Neural cell (in vitro differentiated cells): ENCODE measurements around the gene PXDN. TPM values are rescaled to one million over a fixed set of nuclear protein-coding genes. Genes with fewer than 3 reads are reported as not detected.

Source experiments
- H2AFZ ChIP-seq: fragments of 200-600, 300-800 bp; sonication (generic), shearing (Covaris generic); 2 replicates; pipeline ENCODE4 v1.6.0; 2014; ENCODE audit warnings: low read depth, mild to moderate bottlenecking, antibody characterized with exemption, low read length, moderate library complexity
- H3F3A ChIP-seq: fragments of 200-600 bp; shearing (Covaris generic); 2 replicates; pipeline ENCODE4 v1.6.1; 2016; ENCODE audit warnings: mild to moderate bottlenecking, moderate library complexity, mixed read lengths, antibody characterized with exemption, low read length; ENCODE audit not compliant: insufficient read depth, poor library complexity, severe bottlenecking
- H3K27ac ChIP-seq: fragments of 200-600, 300-800 bp; sonication (generic), shearing (Covaris generic); 2 replicates; pipeline ENCODE4 v1.5.1; 2014; ENCODE audit warnings: mild to moderate bottlenecking, low read length, moderate library complexity
- H3K27me3 ChIP-seq: fragments of 300-800, 200-600 bp; sonication (generic), shearing (Covaris generic); 2 replicates; pipeline ENCODE4 v1.6.0; 2014; ENCODE audit warnings: mild to moderate bottlenecking, low read depth, low read length, moderate library complexity; ENCODE audit not compliant: insufficient read depth
- H3K36me3 ChIP-seq: fragments of 300-800, 200-600 bp; sonication (generic), shearing (Covaris generic); 2 replicates; pipeline ENCODE4 v1.5.1; 2014; ENCODE audit warnings: mild to moderate bottlenecking, antibody characterized with exemption, low read length, moderate library complexity; ENCODE audit not compliant: insufficient read depth
- H3K4me2 ChIP-seq: fragments of 300-800, 200-600 bp; sonication (generic), shearing (Covaris generic); 2 replicates; pipeline ENCODE4 v1.6.0; 2014; ENCODE audit warnings: mild to moderate bottlenecking, low read length
- H3K4me3 ChIP-seq: fragments of 300-800, 200-600 bp; sonication (generic), shearing (Covaris generic); 2 replicates; pipeline ENCODE4 v1.5.1; 2014; ENCODE audit warnings: mild to moderate bottlenecking, low read length, moderate library complexity
- H3K79me2 ChIP-seq: fragments of 200-600 bp; shearing (Covaris generic); replicated peaks from 2 replicates; pipeline ENCODE4 v1.6.0; 2014; ENCODE audit warnings: mild to moderate bottlenecking, low read length, moderate library complexity; ENCODE audit not compliant: insufficient read depth
- H3K9ac ChIP-seq: fragments of 300-800, 200-600 bp; sonication (generic), shearing (Covaris generic); 2 replicates; pipeline ENCODE4 v1.6.1; 2016; ENCODE audit warnings: mild to moderate bottlenecking, low read length, mixed read lengths
- H3K9me2 ChIP-seq: fragments of 200-600 bp; shearing (Covaris generic); 2 replicates; pipeline ENCODE4 v1.6.1; 2016; ENCODE audit warnings: mild to moderate bottlenecking, low read length, mixed read lengths; ENCODE audit not compliant: insufficient read depth
- H3K9me3 ChIP-seq: fragments of 200-600, 300-800 bp; sonication (generic), shearing (Covaris generic); 2 replicates; pipeline ENCODE4 v1.6.1; 2016; ENCODE audit warnings: mild to moderate bottlenecking, mixed run types, low read length, moderate library complexity, mixed read lengths
- H4K20me1 ChIP-seq: fragments of 200-600 bp; shearing (Covaris generic); 2 replicates; pipeline ENCODE4 v1.6.1; 2016; ENCODE audit warnings: mild to moderate bottlenecking, mixed run types; ENCODE audit not compliant: insufficient read depth
- EP300 ChIP-seq: fragments of 450-650 bp; conservative IDR thresholded peaks from 2 replicates; pipeline ENCODE4 v1.6.1; 2014; ENCODE audit warnings: antibody characterized with exemption, mild to moderate bottlenecking, moderate library complexity; ENCODE audit not compliant: poor library complexity, severe bottlenecking
- EZH2 ChIP-seq: fragments of 200-600, 300-800 bp; shearing (Covaris generic), sonication (generic); IDR thresholded peaks from 2 replicates; pipeline ENCODE4 v1.6.1; 2014; ENCODE audit warnings: antibody characterized with exemption, low read length, borderline replicate concordance, mild to moderate bottlenecking; ENCODE audit not compliant: insufficient read depth, poor library complexity, severe bottlenecking
- MXI1 ChIP-seq: fragments of 450-650 bp; conservative IDR thresholded peaks from 2 replicates; pipeline ENCODE4 v1.6.1; 2014; ENCODE audit warnings: antibody characterized with exemption, mild to moderate bottlenecking; ENCODE audit not compliant: poor library complexity, severe bottlenecking
- POLR2AphosphoS5 ChIP-seq: IDR thresholded peaks from 2 replicates; pipeline ENCODE4 v1.6.1; 2012
- RAD21 ChIP-seq: fragments of 450-650 bp; conservative IDR thresholded peaks from 2 replicates; pipeline ENCODE4 v1.6.1; 2014; ENCODE audit warnings: antibody characterized with exemption, mild to moderate bottlenecking, moderate library complexity
- SMC3 ChIP-seq: fragments of 450-650 bp; conservative IDR thresholded peaks from 2 replicates; pipeline ENCODE4 v1.6.1; 2014; ENCODE audit warnings: antibody characterized with exemption, mild to moderate bottlenecking, moderate library complexity; ENCODE audit not compliant: poor library complexity
- TAF1 ChIP-seq: IDR thresholded peaks from 2 replicates; pipeline ENCODE4 v1.6.1; 2012; ENCODE audit warnings: low read depth
- polyA plus RNA-seq: library from polyadenylated mRNA; depleted of rRNA; stranded (reverse); fragments of >200 nt; gene quantifications from 2 replicates; pipeline ENCODE4 v1.2.3, GENCODE V29; 2014
- TF ChIP-seq, protein P1 (sequence below): IDR thresholded peaks from 2 replicates; pipeline ENCODE4 v1.6.1; 2012; ENCODE audit warnings: borderline replicate concordance
- TF ChIP-seq, protein P2 (sequence below): fragments of 450-650 bp; IDR thresholded peaks from 2 replicates; pipeline ENCODE4 v1.5.1; 2014; ENCODE audit warnings: antibody characterized with exemption, mild to moderate bottlenecking, moderate library complexity; ENCODE audit not compliant: poor library complexity, severe bottlenecking

Gene PXDN
- polyA plus RNA-seq, 1 donor from 2014 or later, result 181 TPM

DNA sequence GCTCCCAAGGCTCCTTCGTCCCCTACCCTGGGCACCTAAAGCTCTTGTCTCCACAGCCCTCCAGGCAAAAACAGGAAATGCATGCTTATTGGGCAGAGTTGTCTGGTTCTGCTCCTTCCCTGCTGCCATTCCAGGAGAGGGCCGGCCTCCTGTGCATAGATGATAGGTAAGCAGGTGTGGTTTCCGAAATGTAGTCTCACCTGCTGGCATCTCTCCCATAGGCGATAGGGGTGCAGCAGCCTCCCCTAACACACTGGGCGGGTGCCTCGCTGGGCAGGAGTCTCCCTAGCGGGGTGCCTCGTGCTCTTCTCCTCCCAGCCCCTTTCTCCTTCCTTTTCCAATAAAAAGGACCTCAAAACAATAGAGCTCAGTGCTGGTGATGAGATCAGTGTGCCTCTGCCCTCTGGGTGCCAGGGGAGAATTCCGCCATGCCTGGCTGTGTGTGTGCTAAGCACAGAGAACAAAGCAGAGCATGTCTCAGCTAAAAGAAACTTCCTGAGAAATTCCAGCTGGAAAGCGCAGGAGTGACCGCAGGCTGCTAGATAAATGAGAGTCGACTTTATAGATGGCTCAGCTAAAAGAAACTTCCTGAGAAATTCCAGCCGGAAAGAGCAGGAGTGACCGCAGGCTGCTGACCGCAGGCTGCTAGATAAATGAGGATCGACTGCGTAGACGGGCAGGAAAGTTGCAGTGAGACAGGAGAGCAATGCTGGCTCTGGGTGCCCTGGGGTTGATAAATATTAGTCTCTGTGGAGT, 11.3 kb upstream of the PXDN start:
- H2AFZ ChIP-seq, result no peak overlapping the region
- H3K9me2 ChIP-seq, result no peaks in the 10 kb centered on the region
- H3K36me3 ChIP-seq, result no peaks in the 10 kb centered on the region
- H3K9me3 ChIP-seq, result peaks cover 5% of the 10 kb centered on the region
- TF ChIP-seq EP300 (no peak), POLR2AphosphoS5 (no peak), MXI1 (no peak), SMC3 (no peak), EZH2 (no peak), RAD21 (no peak), TAF1 (no peak)
- TF ChIP-seq, protein P1, sequence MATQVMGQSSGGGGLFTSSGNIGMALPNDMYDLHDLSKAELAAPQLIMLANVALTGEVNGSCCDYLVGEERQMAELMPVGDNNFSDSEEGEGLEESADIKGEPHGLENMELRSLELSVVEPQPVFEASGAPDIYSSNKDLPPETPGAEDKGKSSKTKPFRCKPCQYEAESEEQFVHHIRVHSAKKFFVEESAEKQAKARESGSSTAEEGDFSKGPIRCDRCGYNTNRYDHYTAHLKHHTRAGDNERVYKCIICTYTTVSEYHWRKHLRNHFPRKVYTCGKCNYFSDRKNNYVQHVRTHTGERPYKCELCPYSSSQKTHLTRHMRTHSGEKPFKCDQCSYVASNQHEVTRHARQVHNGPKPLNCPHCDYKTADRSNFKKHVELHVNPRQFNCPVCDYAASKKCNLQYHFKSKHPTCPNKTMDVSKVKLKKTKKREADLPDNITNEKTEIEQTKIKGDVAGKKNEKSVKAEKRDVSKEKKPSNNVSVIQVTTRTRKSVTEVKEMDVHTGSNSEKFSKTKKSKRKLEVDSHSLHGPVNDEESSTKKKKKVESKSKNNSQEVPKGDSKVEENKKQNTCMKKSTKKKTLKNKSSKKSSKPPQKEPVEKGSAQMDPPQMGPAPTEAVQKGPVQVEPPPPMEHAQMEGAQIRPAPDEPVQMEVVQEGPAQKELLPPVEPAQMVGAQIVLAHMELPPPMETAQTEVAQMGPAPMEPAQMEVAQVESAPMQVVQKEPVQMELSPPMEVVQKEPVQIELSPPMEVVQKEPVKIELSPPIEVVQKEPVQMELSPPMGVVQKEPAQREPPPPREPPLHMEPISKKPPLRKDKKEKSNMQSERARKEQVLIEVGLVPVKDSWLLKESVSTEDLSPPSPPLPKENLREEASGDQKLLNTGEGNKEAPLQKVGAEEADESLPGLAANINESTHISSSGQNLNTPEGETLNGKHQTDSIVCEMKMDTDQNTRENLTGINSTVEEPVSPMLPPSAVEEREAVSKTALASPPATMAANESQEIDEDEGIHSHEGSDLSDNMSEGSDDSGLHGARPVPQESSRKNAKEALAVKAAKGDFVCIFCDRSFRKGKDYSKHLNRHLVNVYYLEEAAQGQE, result no peak
- TF ChIP-seq, protein P2, sequence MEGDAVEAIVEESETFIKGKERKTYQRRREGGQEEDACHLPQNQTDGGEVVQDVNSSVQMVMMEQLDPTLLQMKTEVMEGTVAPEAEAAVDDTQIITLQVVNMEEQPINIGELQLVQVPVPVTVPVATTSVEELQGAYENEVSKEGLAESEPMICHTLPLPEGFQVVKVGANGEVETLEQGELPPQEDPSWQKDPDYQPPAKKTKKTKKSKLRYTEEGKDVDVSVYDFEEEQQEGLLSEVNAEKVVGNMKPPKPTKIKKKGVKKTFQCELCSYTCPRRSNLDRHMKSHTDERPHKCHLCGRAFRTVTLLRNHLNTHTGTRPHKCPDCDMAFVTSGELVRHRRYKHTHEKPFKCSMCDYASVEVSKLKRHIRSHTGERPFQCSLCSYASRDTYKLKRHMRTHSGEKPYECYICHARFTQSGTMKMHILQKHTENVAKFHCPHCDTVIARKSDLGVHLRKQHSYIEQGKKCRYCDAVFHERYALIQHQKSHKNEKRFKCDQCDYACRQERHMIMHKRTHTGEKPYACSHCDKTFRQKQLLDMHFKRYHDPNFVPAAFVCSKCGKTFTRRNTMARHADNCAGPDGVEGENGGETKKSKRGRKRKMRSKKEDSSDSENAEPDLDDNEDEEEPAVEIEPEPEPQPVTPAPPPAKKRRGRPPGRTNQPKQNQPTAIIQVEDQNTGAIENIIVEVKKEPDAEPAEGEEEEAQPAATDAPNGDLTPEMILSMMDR, result no peak
- H3K27ac ChIP-seq, result no peak overlapping the region
- no peak overlapping the region for H3K4me3 ChIP-seq
- H3F3A ChIP-seq, result no peaks in the 10 kb centered on the region
- H3K79me2 ChIP-seq, result no peaks in the 10 kb centered on the region
- H3K4me2 ChIP-seq, result no peak overlapping the region
- H3K27me3 ChIP-seq, result no peaks in the 10 kb centered on the region
- no peaks in the 10 kb centered on the region for H4K20me1 ChIP-seq
- no peak overlapping the region for H3K9ac ChIP-seq

DNA sequence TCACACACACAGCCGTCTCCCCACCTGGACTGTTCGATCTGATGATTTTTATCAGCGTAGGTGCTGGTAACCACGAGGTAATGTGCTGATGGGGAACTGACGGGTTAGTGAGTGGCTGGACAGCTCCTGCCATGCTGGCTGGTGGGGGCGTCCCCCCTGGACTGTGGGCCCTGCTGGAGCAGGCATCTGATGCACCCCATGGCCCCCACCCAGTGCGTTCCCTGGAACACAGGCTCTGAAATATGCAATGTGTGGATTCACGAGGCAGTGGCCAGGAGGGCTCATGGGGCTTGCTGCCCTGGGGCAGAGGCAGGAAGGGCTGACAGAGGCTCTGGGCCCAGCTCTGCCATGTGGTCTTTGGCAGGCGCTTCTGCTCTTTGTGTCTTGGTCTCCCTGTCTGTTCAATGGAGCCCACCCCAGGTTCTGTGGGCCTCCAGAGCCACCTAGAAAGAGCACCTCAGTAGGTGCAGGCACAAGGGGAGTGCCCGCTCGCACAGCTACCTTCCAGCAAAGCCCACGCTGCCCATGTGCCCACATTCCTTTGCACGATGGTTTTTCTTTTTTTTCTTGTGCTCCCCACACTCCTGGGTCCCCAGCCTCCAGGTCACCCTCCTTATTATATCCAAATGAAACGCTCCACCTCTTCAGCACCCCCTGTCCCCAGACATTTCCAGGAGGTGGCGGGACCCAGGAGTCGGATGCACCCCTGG, 10.3 kb upstream of the PXDN start:
- TF ChIP-seq EZH2 (no peak), POLR2AphosphoS5 (no peak), EP300 (no peak), TAF1 (no peak), RAD21 (no peak), SMC3 (no peak), MXI1 (no peak)
- TF ChIP-seq, protein P1, result no peak
- TF ChIP-seq, protein P2, result no peak
- H3K79me2 ChIP-seq, result no peaks in the 10 kb centered on the region
- no peaks in the 10 kb centered on the region for H3F3A ChIP-seq
- H3K4me2 ChIP-seq, result no peak overlapping the region
- no peak overlapping the region for H3K4me3 ChIP-seq
- no peaks in the 10 kb centered on the region for H3K36me3 ChIP-seq
- no peak overlapping the region for H3K27ac ChIP-seq
- H3K9ac ChIP-seq, result no peak overlapping the region
- H3K9me3 ChIP-seq, result peaks cover 5% of the 10 kb centered on the region
- H4K20me1 ChIP-seq, result no peaks in the 10 kb centered on the region
- H2AFZ ChIP-seq, result no peak overlapping the region
- no peaks in the 10 kb centered on the region for H3K27me3 ChIP-seq
- H3K9me2 ChIP-seq, result no peaks in the 10 kb centered on the region
